Activated CD8-positive, alpha-beta T cell treated with anti-CD3 and anti-CD28 coated beads for 36 hours (primary cell): ENCODE data around the gene SPCS1. TPM values are rescaled to one million over a fixed set of nuclear protein-coding genes. Genes with fewer than 3 reads are reported as not detected.

Experiments used
- ATAC-seq: fragments of 200-7000 bp; cut with Tn5 transposase; one replicate; pipeline ENCODE4 v1.10.0; 2021; ENCODE audit warnings: mild to moderate bottlenecking, moderate library complexity
- CTCF ChIA-PET: fragments of 350-600 bp; sonication (Branson Sonifier 250); formaldehyde crosslinking; loops from one replicate; lab custom pipeline; 2021; ENCODE audit warnings: antibody characterized with exemption; lab: Charles Lee
- POLR2A ChIA-PET: fragments of 350-600 bp; sonication (Branson Sonifier 250); formaldehyde crosslinking; loops from one replicate; lab custom pipeline; 2021; ENCODE audit warnings: antibody characterized with exemption; lab: Charles Lee
- DNase-seq: peaks from one replicate; pipeline ENCODE4 v3.0.0-alpha.2; 2020
- H3K27ac Mint-ChIP-seq: one replicate; pipeline ENCODE4 v1.8.0; 2021; ENCODE audit warnings: mild to moderate bottlenecking, mixed read lengths
- H3K27me3 Mint-ChIP-seq: one replicate; pipeline ENCODE4 v1.8.0; 2021; ENCODE audit warnings: mixed read lengths
- H3K36me3 Mint-ChIP-seq: one replicate; pipeline ENCODE4 v1.8.0; 2021; ENCODE audit warnings: low read depth, mixed read lengths
- H3K4me1 Mint-ChIP-seq: one replicate; pipeline ENCODE4 v1.8.0; 2021; ENCODE audit warnings: low read depth, mixed read lengths
- H3K4me3 Mint-ChIP-seq: one replicate; pipeline ENCODE4 v1.8.0; 2021; ENCODE audit warnings: mild to moderate bottlenecking, moderate library complexity, mixed read lengths
- H3K9me3 Mint-ChIP-seq: one replicate; pipeline ENCODE4 v1.8.0; 2021; ENCODE audit warnings: mixed read lengths
- intact Hi-C: fragments of 100-400 bp; cut with micrococcal nuclease; formaldehyde crosslinking; loops from one replicate; pipeline ENCODE4 v1.10.0; 2022
- total RNA-seq, 2 experiments: library from RNA; stranded (reverse); gene quantifications; one replicate each; pipeline ENCODE4 v1.2.3, GENCODE V29; 2021
- TF ChIP-seq, protein P1 (sequence below): fragments of 200-600 bp; IDR thresholded peaks from one replicate; pipeline ENCODE4 v1.8.0; 2022; ENCODE audit warnings: antibody characterized with exemption, mild to moderate bottlenecking

Gene SPCS1
- total RNA-seq, 2 experiments from 2014 or later: 116 to 120 TPM

DNA sequence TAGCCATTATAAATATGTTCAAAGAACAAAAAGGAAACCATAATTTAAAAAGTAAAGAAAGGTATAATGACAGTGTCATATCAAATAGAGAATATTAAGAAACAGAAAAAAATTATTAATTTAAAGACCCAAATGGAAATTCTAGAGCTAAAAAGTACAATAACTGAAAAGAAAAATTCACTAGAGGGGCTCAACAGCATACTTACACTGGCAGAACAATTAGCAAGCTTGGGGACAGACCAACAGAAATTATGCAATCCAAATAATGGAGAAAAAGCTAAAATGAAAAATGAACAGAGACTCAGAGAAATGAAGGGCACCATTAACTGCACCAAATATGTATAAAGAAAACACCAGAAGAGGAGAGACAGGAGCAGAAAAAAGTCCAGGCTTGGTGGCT lies 13.7 kb downstream of the SPCS1 start:
- Mint-ChIP-seq H3K27ac (no peak overlapping the region), H3K27me3 (no peaks in the 10 kb centered on the region), H3K4me3 (no peak overlapping the region), H3K36me3 (peaks cover 12% of the 10 kb centered on the region), H3K4me1 (peaks cover 21% of the 10 kb centered on the region), H3K9me3 (peaks cover 4% of the 10 kb centered on the region)
- ATAC-seq (no peak), DNase-seq (no peak)
- TF ChIP-seq, protein P1, sequence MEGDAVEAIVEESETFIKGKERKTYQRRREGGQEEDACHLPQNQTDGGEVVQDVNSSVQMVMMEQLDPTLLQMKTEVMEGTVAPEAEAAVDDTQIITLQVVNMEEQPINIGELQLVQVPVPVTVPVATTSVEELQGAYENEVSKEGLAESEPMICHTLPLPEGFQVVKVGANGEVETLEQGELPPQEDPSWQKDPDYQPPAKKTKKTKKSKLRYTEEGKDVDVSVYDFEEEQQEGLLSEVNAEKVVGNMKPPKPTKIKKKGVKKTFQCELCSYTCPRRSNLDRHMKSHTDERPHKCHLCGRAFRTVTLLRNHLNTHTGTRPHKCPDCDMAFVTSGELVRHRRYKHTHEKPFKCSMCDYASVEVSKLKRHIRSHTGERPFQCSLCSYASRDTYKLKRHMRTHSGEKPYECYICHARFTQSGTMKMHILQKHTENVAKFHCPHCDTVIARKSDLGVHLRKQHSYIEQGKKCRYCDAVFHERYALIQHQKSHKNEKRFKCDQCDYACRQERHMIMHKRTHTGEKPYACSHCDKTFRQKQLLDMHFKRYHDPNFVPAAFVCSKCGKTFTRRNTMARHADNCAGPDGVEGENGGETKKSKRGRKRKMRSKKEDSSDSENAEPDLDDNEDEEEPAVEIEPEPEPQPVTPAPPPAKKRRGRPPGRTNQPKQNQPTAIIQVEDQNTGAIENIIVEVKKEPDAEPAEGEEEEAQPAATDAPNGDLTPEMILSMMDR: no peak
- POLR2A ChIA-PET: interaction anchor here (0.8 to 1.9 kb wide), 2 partner anchors 29 to 51 kb away, joined by 4 to 5 read pairs; partner anchors contain the start of gene NEK4
- intact Hi-C loops: no loop called here
- CTCF ChIA-PET: interaction anchor here (0.9 to 1.3 kb wide), 3 partner anchors 10 to 72 kb away, joined by 3 to 4 read pairs (median 3); no protein-coding TSS in a partner anchor

DNA sequence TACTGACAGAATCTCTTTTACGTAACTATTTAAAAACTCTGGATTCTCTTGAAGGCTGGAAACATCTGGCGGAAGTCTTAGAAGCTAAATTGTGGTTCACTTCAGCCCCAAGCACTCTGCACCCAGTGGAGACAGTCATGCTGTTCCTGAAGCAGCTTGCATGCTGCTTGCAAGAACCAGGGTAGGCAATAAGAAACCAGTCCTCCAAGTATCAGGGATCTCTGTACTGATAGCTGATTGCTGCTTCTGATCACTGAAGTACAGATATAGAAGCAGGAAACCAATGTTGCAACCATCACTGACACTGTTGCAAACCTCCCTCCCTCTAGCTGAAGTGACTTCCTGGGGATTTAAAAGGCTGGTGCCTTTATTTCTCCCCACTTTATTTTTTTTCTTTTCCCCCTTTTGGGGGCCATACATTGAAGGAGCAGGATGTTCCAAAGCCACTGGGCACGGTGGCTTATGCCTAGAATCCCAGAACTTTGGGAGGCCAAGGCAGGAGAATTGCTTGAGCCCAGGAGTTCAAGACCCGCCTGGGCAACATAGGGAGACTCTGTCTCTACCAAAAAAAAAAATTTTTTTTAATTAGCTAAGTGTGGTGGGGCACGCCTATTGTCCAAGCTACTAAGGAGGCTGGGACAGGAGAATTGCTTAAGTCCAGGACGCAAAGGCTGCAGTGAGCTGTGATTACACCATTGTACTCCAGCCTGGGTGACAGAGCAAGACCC lies 15.3 kb downstream of the SPCS1 start:
- peak; percentile 61 for ATAC-seq
- peak overlapping the region; percentile 69 for H3K27ac Mint-ChIP-seq
- intact Hi-C loops: no loop called here
- ChIA-PET CTCF (interaction anchor here (1.2 to 1.7 kb wide), 4 partner anchors 10 to 101 kb away, joined by 3 to 4 read pairs (median 4); no protein-coding TSS in a partner anchor), POLR2A (interaction anchor here (0.7 to 1.9 kb wide), 5 partner anchors 16 to 207 kb away, joined by 3 to 5 read pairs (median 3); partner anchors contain the start of genes GLT8D1, GNL3, NEK4 and SPCS1)
- H3K27me3 Mint-ChIP-seq: no peaks in the 10 kb centered on the region
- TF ChIP-seq, protein P1: no peak
- H3K36me3 Mint-ChIP-seq: peaks cover 12% of the 10 kb centered on the region
- DNase-seq: peak; percentile 25
- H3K4me1 Mint-ChIP-seq: peaks cover 21% of the 10 kb centered on the region
- H3K4me3 Mint-ChIP-seq: no peak overlapping the region
- peaks cover 4% of the 10 kb centered on the region for H3K9me3 Mint-ChIP-seq

DNA sequence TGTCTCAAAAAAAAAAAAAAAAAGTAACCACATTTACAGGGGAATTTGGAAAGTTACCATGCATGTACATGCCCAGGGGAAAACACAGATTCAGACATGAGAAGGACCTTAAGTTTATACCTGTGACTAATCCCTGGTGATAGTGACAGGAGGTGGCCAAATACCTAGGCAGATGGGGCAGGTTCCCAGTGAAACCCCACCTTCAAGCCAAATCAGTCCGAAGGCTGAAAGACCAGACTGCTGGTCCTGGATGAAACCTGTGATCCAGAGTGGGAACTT lies 15.8 kb downstream of the SPCS1 start:
- H3K27me3 Mint-ChIP-seq: no peaks in the 10 kb centered on the region
- peaks cover 21% of the 10 kb centered on the region for H3K4me1 Mint-ChIP-seq
- no peak overlapping the region for H3K4me3 Mint-ChIP-seq
- ATAC-seq (peak; percentile 27), DNase-seq (no peak)
- H3K9me3 Mint-ChIP-seq: peaks cover 4% of the 10 kb centered on the region
- CTCF ChIA-PET: interaction anchor here (1.5 to 1.7 kb wide), 3 partner anchors 10 to 100 kb away, joined by 4 read pairs; no protein-coding TSS in a partner anchor
- intact Hi-C loops: no loop called here
- POLR2A ChIA-PET: interaction anchor here (1.0 to 1.9 kb wide), 3 partner anchors 16 to 49 kb away, joined by 3 to 5 read pairs (median 5); partner anchors contain the start of genes GLT8D1, GNL3, NEK4 and SPCS1
- peak overlapping the region; percentile 69 for H3K27ac Mint-ChIP-seq
- TF ChIP-seq, protein P1: no peak
- H3K36me3 Mint-ChIP-seq: peaks cover 12% of the 10 kb centered on the region

DNA sequence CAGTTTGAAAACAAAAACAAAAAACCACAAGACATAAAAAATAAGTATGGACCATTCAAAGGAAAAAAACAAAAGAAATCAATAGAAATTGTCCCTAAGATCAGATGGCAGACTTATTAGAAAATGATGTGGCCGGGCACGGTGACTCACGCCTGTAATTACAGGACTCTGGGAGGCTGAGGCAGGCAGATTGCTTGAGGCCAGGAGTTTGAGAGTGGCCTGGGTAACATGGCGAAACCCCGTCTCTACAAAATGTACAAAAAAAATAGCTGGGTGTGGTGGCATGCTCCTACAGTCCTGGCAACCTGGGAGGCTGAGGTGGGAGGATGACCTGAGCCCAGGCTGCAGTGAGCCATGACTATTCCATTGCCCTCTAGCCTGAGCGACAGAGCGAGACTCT lies 16.6 kb downstream of the SPCS1 start:
- peaks cover 4% of the 10 kb centered on the region for H3K9me3 Mint-ChIP-seq
- CTCF ChIA-PET: no interaction called here
- H3K36me3 Mint-ChIP-seq: peaks cover 14% of the 10 kb centered on the region
- H3K4me3 Mint-ChIP-seq: no peak overlapping the region
- ATAC-seq (no peak), DNase-seq (no peak)
- intact Hi-C loops: no loop called here
- POLR2A ChIA-PET: interaction anchor here (0.6 kb wide), 1 partner anchor 349 kb away, joined by 3 read pairs; no protein-coding TSS in a partner anchor
- TF ChIP-seq, protein P1: no peak
- peaks cover 21% of the 10 kb centered on the region for H3K4me1 Mint-ChIP-seq
- H3K27me3 Mint-ChIP-seq: no peaks in the 10 kb centered on the region
- H3K27ac Mint-ChIP-seq: no peak overlapping the region

DNA sequence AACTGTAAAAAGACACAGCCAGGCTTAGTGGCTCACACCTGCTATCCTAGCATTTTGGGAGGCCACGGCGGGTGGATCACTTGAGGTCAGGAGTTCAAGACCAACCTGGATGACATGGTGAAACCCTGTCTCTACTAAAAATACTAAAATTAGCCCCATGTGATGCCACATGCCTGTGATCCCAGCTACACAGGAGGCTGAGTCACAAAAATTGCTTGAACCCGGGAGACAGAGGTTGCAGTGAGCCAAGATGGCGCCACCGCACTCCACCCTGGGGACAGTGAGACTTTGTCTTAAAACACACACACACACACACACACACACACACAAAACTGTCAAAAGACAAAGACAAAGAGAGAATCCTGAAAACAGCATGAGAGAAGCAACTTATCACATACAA lies 18.0 kb downstream of the SPCS1 start:
- intact Hi-C loops: no loop called here
- H3K4me3 Mint-ChIP-seq: no peak overlapping the region
- H3K27me3 Mint-ChIP-seq: no peaks in the 10 kb centered on the region
- TF ChIP-seq, protein P1: no peak
- no peak for ATAC-seq
- H3K36me3 Mint-ChIP-seq: peaks cover 16% of the 10 kb centered on the region
- peaks cover 21% of the 10 kb centered on the region for H3K4me1 Mint-ChIP-seq
- H3K27ac Mint-ChIP-seq: no peak overlapping the region
- DNase-seq: no peak
- peaks cover 9% of the 10 kb centered on the region for H3K9me3 Mint-ChIP-seq
- ChIA-PET POLR2A (interaction anchor here (1.4 kb wide), 1 partner anchor 47 kb away, joined by 4 read pairs; the partner anchor contains the start of gene NEK4), CTCF (interaction anchor here (0.8 to 1.6 kb wide), 2 partner anchors 9 to 18 kb away, joined by 3 to 5 read pairs; no protein-coding TSS in a partner anchor)
